GM18907 (cell line): Measurements from ENCODE around the gene CEBPB.
"Not testable (repeated sequence)": the region's sequence is repeated elsewhere in the genome, so short reads cannot be mapped to it uniquely, and the experiment has no call there.

Source experiments
- ATAC-seq: cut with Tn5 transposase; IDR thresholded peaks from one replicate; pipeline ENCODE4 v1.9.1; 2021; ENCODE audit warnings: mild to moderate bottlenecking, moderate library complexity; ENCODE audit not compliant: unreplicated experiment

Gene CEBPB

DNA sequence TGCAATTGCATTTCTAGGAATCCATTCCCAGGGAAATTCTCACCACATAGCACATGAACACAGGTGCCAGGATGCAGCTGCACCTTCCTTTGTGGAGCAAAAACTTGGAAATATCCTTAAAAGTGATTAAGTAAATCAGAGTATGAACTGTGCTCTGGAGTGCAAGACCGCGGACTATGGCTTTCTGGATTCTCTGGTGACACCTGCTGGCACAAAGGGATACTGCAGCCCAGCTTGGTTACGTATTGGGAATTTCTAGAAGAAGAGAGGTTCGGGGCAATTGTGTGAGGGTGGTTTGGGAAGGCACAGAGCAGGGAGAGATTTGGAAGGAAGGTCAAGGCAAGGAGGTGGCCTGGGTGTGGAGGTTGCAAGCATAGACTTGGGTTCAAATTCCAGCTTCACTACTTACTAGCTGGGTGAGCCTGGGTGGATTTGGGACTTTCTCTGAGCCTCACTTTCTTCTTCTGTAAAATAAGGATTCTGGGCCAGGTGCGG is 21.3 kb upstream of the CEBPB start:
- ATAC-seq, result no peak

GRCh38 chr20:50170549-50171220 is 19.9 kb upstream of the CEBPB start:
- ATAC-seq, result no peak

DNA sequence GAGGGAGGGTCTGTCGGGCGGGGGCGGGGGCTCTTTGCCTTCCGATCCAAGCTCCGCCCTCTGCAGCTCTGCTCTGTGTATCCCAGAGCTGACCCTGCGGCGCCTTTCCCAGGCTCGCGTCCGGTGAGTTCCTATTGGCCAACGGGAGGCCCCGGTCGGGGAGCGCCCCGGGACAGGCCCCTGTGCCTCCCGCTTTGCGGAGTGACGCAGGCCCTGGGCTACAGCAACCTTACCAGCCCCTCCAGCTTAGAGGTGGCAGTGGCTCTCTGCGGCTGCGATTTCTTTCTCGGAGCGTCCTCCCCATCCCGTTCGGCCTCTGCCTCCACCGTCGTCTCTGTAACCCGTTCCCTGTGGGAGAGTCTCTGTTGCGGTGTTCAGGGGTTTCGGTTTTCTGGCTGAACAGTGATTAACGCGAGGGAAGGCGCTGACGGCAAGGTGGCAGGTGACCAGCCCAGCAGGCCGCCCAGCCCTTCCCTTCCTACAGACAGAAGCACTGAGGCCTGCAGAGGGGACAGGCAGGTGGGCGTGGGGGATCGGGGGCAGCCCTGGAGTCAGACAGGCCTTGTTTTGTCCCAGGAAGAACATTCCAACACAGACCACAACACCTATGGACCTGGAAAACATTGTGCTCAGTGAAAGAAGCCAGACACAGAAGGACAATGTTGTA is 18.1 kb upstream of the CEBPB start:
- ATAC-seq, result no peak

DNA sequence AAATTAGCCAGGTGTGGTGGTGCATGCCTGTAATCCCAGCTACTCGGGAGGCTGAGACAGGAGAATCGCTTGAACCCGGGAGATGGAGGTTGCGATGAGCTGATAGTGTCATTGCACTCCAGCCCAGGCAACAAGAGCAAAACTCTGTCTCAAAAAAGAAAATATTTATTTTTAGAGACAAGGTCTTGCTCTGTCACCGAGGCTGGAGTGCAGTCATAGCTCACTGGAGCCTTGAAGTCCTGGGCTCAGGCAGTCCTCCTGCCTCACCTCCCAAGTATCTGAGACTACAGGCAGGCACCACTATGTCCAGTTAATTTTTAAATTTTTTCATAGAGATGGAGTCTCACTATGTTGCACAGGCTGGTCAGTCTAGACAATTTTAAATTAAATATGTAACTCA is 16.2 kb upstream of the CEBPB start:
- no peak for ATAC-seq

GRCh38 chr20:50175938-50176933 is 14.4 kb upstream of the CEBPB start:
- no peak for ATAC-seq

- not testable (repeated sequence) for ATAC-seq
Measured at GRCh38 chr20:50178672-50179071, 12.0 kb upstream of the CEBPB start.

GRCh38 chr20:50181344-50181743 is 9.3 kb upstream of the CEBPB start:
- ATAC-seq, result no peak

DNA sequence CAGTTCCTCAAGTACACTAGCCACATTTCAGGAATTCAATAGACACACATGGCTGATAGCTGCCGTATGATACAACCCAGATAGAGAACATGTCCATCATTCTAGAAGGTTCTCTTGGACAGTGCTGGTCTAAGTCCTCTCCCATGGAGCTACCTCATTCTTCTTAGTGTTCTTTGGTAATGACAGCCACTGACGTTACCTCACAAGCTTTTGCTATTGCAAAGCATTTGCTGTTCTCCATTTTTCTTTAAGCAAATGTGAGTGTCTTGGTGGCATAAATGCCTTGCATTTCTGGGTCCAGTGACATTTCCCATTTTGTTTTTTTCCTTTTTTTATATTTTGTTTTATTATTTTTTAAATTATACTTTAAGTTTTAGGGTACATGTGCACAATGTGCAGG is 8.3 kb upstream of the CEBPB start:
- no peak for ATAC-seq

GRCh38 chr20:50185426-50185825 is 5.2 kb upstream of the CEBPB start:
- no peak for ATAC-seq

GRCh38 chr20:50186151-50186885 is 4.3 kb upstream of the CEBPB start:
- no peak for ATAC-seq

DNA sequence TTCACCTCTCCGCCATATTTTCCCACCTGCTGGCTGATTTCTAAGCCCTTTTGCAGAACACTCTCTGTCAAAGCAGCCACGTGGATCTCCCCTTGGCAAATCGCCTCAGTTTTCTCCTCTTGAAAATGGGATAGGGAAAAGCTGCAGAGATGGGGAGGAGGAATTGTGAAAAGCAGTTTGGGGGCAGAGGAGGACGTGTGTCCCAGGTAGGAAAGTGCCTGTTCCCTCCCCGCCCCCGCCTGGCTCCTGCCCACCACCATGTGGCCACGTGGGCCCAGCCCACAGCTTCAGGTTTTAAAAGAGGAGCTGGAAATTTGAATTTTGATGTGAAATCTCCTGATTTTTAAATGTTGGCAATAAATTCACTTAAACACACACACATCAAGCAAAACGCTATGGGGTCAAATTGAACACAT is 3.6 kb upstream of the CEBPB start:
- ATAC-seq, result no peak

DNA sequence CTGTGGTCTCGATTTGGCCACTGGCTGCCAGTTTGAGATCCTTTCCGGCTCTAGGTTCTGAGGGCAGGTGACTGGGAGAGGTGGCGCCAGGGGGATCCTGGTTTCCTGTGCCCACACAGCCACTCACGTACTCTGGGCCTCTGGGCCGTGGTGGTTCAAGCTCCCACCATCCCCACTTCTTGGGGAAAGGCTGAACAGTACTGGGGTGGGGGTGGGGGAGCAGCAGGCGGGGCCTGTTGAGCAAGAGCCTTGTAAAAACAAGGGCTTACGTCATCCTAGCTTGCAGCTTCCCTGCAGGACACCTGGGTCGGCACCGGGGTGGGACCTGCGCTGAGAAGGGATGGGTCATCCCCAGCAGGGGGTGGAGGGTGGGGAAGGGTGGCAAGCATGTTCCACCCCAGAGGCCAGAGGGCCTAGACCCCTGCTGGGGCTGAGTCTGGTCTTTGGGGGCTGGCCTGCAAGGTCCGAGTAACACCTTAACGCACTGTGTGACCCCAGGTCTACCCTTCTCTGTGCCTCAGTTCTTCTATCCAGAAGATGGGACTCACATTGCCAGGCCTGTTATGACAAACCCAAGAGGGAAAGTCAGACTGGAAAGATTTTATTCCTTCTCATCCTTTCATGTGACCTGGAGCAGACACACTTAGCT is 3.1 kb upstream of the CEBPB start:
- no peak for ATAC-seq

DNA sequence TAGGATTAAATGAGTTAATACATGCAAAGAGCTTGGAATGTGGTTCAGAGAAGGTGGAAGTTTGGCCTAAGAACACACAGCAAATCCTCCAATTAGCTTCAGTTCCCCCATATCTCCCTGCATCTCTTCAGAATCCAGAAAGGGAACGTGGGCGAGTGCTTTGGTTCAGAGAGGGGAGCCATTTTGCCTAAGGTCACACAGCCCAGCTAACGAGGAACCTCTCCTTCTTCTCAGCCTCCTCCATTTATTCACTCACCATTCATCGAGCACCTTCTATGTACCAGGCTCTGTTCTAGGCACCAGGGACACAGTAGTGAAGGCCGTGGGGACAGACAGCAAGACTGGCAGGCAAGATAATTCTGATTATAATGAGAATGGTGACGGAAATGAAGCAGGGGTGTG is 2.3 kb upstream of the CEBPB start:
- ATAC-seq, result no peak

DNA sequence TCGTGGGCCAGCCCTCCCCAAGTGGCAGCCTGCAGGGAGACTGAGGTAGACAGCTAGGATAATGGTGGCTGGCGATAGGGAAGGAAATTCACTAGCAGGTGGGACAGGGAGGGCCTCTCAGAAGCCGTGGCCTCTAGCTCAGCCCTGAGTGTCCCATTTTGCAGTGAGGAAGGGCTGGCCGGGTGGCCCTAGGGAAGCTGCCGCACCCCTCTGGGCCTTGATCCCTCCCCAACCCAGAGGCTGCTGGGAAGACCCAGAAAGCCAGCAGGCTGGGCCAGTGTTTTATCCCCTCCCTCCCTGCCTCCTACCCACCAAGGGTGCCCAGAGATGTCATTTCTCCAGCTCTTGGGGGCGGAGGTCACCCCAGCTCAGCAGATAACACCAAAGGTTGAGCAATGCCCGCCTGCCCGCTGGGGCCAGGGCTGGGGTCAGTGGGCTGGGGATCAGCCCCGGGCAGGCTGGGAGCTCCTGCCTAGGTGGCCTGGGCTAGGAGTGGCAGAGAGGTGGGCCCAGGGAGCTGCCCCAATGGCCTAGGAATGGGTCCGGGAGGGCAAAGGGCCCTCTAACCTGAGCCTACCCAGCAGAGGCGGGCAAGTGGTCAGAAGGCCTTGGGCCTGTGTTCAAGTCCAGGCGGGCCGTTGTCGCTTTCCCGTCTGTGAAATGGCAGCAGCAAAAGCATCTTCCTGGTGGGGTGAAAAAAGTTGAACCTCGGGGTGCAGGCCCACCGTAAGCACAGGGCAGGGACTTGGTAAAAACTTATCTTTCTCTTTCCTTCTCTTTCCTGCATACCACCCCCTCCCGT is 1.6 kb upstream of the CEBPB start:
- no peak for ATAC-seq

DNA sequence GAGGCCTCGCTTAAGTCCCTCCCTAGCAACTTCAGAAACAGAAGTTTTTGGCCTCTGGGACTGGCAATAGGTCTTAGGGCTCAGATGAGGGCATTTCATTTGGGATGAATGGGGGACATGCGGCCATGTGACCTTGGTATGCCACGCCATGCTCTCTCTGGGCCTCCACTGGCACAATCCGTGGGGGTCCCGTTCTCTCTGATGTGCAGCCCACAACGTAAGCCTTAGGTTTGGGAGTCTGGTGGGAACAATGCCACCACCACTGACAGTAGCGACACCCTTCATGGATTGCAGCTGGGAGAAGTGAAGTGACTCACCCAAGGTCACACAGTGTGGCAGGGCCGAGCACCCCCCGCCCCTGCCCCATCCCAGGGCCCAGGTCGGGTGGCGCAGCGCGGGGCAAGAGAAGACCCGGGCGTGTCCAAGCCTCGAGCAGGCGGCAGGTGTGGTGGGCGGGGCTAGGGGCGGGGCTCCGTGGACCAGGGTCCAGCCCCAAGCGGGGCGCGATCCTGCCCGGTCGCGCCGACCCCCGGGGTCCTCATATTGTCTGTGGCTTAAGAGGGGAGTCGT is 864 bp upstream of the CEBPB start:
- ATAC-seq, result no peak

DNA sequence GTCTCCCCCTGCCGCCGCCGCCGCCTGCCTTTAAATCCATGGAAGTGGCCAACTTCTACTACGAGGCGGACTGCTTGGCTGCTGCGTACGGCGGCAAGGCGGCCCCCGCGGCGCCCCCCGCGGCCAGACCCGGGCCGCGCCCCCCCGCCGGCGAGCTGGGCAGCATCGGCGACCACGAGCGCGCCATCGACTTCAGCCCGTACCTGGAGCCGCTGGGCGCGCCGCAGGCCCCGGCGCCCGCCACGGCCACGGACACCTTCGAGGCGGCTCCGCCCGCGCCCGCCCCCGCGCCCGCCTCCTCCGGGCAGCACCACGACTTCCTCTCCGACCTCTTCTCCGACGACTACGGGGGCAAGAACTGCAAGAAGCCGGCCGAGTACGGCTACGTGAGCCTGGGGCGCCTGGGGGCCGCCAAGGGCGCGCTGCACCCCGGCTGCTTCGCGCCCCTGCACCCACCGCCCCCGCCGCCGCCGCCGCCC is 474 bp downstream of the CEBPB start:
- peak; percentile 30 for ATAC-seq

- peak; percentile 29 for ATAC-seq
Measured at GRCh38 chr20:50191544-50192363, 1.1 kb downstream of the CEBPB start.
